ENCODE measurements around the gene SP3. TPM values are rescaled to one million over a fixed set of nuclear protein-coding genes. Genes with fewer than 3 reads are reported as not detected.

SP3 gene
- total and polyA plus RNA-seq, 5 experiments from 2014 or later = 51.4 to 141 (median 67.9) TPM

GRCh38 chr2:173962031-173962430 lies 3.1 kb downstream of the SP3 start:
- POLR2A ChIA-PET = interaction anchor here (0.6 kb wide), 2 partner anchors 62 to 1192 kb away, joined by 4 read pairs; no protein-coding TSS in a partner anchor
- ATAC-seq = no peak

GRCh38 chr2:173961346-173961705 lies 3.8 kb downstream of the SP3 start:
- ATAC-seq = no peak
- H3K27me3 Mint-ChIP-seq = no peaks in the 10 kb centered on the region
- peak overlapping the region in 7 of 10 donors; percentile 3 to 99 (median 77) for H3K27ac Mint-ChIP-seq
- no peak for DNase-seq
- H3K4me3 Mint-ChIP-seq = peak overlapping the region; percentile 19 to 98 (median 60)
- peaks cover 6 to 36% (median 12%) of the 10 kb centered on the region in 3 donors for H3K36me3 Mint-ChIP-seq
- H3K9me3 Mint-ChIP-seq = no peaks in the 10 kb centered on the region
- POLR2A ChIA-PET = interaction anchor here (0.6 kb wide), 2 partner anchors 78 to 1193 kb away, joined by 3 to 4 read pairs; no protein-coding TSS in a partner anchor
- peaks cover 31 to 69% (median 60%) of the 10 kb centered on the region in 4 donors for H3K4me1 Mint-ChIP-seq

More at GRCh38 chr2:173962031-173962430, 3.1 kb downstream of the SP3 start:
- Mint-ChIP-seq H3K9me3 (no peaks in the 10 kb centered on the region), H3K27ac (peak overlapping the region; percentile 48 to 99 (median 96)), H3K4me3 (peak overlapping the region; percentile 89 to 99 (median 94)), H3K27me3 (no peaks in the 10 kb centered on the region), H3K4me1 (peaks cover 31 to 66% (median 57%) of the 10 kb centered on the region in 4 donors), H3K36me3 (peaks cover 6 to 32% (median 12%) of the 10 kb centered on the region in 3 donors)
- DNase-seq = no peak

DNA sequence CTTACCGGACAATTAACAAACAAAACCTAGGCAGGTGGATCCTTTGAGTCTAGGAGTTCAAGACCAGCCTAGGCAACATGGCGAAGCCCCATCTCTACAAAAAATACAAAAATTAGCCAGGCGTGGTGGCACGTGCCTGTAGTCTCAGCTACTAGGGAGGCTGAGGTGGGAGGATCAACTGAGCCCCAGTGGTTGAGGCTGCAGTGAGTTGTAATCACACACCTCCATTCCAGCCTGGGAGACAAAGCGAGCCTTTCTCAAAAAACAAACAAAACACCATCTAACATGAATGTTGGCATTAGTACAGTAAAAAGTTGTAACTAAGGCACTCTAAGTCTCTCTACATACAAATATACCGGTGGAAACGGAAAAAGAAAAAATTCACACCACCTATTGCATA lies 5.3 kb downstream of the SP3 start:
- ATAC-seq (no peak), DNase-seq (no peak)
- H3K4me1 Mint-ChIP-seq = peaks cover 40 to 77% (median 68%) of the 10 kb centered on the region in 4 donors
- POLR2A ChIA-PET = no interaction called here
- H3K9me3 Mint-ChIP-seq = no peaks in the 10 kb centered on the region
- peaks cover 20 to 50% (median 23%) of the 10 kb centered on the region in 3 donors for H3K36me3 Mint-ChIP-seq
- no peaks in the 10 kb centered on the region for H3K27me3 Mint-ChIP-seq
- H3K27ac Mint-ChIP-seq = peak overlapping the region in 9 of 10 donors; percentile 4 to 96 (median 67)
- H3K4me3 Mint-ChIP-seq = peak overlapping the region; percentile 51 to 98 (median 72)

DNA sequence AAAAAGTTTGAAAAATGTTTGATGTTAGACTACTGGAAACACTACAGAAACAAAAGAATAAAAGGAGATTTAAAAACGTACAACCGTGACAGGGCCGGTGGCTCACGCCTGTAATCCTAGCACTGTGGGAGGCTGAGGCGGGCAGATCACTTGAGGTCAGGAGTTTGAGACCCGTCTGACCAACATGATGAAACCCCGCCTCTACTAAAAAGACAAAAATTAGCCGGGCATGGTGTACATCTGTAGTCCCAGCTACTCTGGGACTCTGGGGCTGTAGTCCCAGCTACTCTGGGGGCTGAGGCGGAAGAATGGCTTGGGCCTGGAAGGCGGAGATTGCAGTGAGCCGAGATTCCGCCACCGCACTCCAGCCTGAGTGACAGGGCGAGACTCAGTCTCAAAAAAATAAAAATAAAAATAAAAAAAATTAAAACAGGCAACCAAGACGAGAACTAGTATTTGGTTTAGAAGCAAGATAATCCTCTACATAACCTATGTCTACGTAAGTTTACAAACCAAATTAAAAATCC lies 5.8 kb downstream of the SP3 start:
- Mint-ChIP-seq H3K4me3 (peak overlapping the region; percentile 55 to 98 (median 83)), H3K27me3 (no peaks in the 10 kb centered on the region), H3K27ac (peak overlapping the region; percentile 53 to 96 (median 78)), H3K9me3 (no peaks in the 10 kb centered on the region), H3K4me1 (peaks cover 40 to 82% (median 72%) of the 10 kb centered on the region in 4 donors), H3K36me3 (peaks cover 20 to 55% (median 27%) of the 10 kb centered on the region in 3 donors)
- POLR2A ChIA-PET = no interaction called here
- DNase-seq (peak in 1 of 10 donors; percentile 3), ATAC-seq (no peak)

- Mint-ChIP-seq H3K27ac (peak overlapping the region in 5 of 10 donors; percentile 17 to 96 (median 66)), H3K36me3 (peaks cover 17 to 66% (median 33%) of the 10 kb centered on the region in 3 donors), H3K9me3 (no peaks in the 10 kb centered on the region), H3K4me1 (peaks cover 43 to 93% (median 81%) of the 10 kb centered on the region in 4 donors), H3K4me3 (peak overlapping the region in 9 of 10 donors; percentile 60 to 98 (median 75)), H3K27me3 (no peaks in the 10 kb centered on the region)
- POLR2A ChIA-PET = no interaction called here
- ATAC-seq (no peak), DNase-seq (no peak)
Observed at GRCh38 chr2:173958198-173958846, 6.9 kb downstream of the SP3 start.

GRCh38 chr2:173957517-173957916 lies 7.7 kb downstream of the SP3 start:
- peak overlapping the region in 9 of 10 donors; percentile 44 to 74 (median 63) for H3K4me3 Mint-ChIP-seq
- H3K27ac Mint-ChIP-seq = peak overlapping the region in 3 of 10 donors; percentile 1 to 49 (median 31)
- no peak for DNase-seq
- H3K36me3 Mint-ChIP-seq = peaks cover 21 to 74% (median 41%) of the 10 kb centered on the region in 3 donors
- no peak for ATAC-seq
- H3K4me1 Mint-ChIP-seq = peaks cover 46 to 95% (median 84%) of the 10 kb centered on the region in 4 donors
- POLR2A ChIA-PET = no interaction called here
- no peaks in the 10 kb centered on the region for H3K9me3 Mint-ChIP-seq
- H3K27me3 Mint-ChIP-seq = no peaks in the 10 kb centered on the region

GRCh38 chr2:173956454-173956853 lies 8.7 kb downstream of the SP3 start:
- Mint-ChIP-seq H3K9me3 (no peaks in the 10 kb centered on the region), H3K4me3 (peak overlapping the region in 9 of 10 donors; percentile 40 to 74 (median 63)), H3K4me1 (peaks cover 48 to 95% (median 86%) of the 10 kb centered on the region in 4 donors), H3K36me3 (peaks cover 22 to 81% (median 47%) of the 10 kb centered on the region in 3 donors), H3K27me3 (no peaks in the 10 kb centered on the region), H3K27ac (peak overlapping the region in 2 of 10 donors; percentile 33 to 49)
- ATAC-seq (no peak), DNase-seq (no peak)
- POLR2A ChIA-PET = no interaction called here

GRCh38 chr2:173955867-173956266 lies 9.3 kb downstream of the SP3 start:
- Mint-ChIP-seq H3K4me3 (peak overlapping the region in 7 of 10 donors; percentile 40 to 71 (median 60)), H3K4me1 (peaks cover 46 to 96% (median 87%) of the 10 kb centered on the region in 4 donors), H3K36me3 (peaks cover 22 to 82% (median 43%) of the 10 kb centered on the region in 3 donors), H3K9me3 (no peaks in the 10 kb centered on the region), H3K27ac (peak overlapping the region in 5 of 10 donors; percentile 6 to 54 (median 33)), H3K27me3 (no peaks in the 10 kb centered on the region)
- DNase-seq (no peak), ATAC-seq (no peak)
- POLR2A ChIA-PET = interaction anchor here (1.0 kb wide), 1 partner anchor 84 kb away, joined by 4 read pairs; no protein-coding TSS in a partner anchor

DNA sequence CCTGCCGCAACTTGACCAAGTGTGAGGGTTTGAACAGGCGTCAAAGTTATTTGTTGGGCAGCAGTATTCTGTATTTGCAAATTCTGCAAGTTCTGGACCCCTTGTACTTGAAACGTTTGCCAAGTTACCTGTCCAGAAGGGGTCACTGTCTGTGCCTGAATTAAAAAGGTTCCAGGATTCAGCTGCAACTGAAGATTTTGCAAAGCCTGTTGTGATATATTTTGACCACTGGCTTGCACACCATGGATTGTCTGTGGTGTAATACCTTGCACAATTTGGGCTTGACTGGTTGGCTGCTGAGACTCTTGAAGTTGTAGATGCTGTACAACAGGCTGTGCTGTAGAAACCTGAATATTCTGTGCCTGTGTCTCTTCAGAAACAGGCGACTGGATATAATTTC lies 10.2 kb downstream of the SP3 start:
- peak overlapping the region in 9 of 10 donors; percentile 43 to 71 (median 60) for H3K4me3 Mint-ChIP-seq
- H3K9me3 Mint-ChIP-seq = no peaks in the 10 kb centered on the region
- peaks cover 42 to 98% (median 88%) of the 10 kb centered on the region in 4 donors for H3K4me1 Mint-ChIP-seq
- H3K36me3 Mint-ChIP-seq = peaks cover 22 to 83% (median 43%) of the 10 kb centered on the region in 3 donors
- H3K27me3 Mint-ChIP-seq = no peaks in the 10 kb centered on the region
- POLR2A ChIA-PET = interaction anchor here (1.0 to 1.4 kb wide), 2 partner anchors 9 to 85 kb away, joined by 4 to 8 read pairs; no protein-coding TSS in a partner anchor
- DNase-seq = no peak
- peak overlapping the region in 4 of 10 donors; percentile 4 to 58 (median 42) for H3K27ac Mint-ChIP-seq
- ATAC-seq = peak in 1 of 2 donors; percentile 31

- H3K4me3 Mint-ChIP-seq = peak overlapping the region in 9 of 10 donors; percentile 40 to 72 (median 58)
Observed at GRCh38 chr2:173953047-173953424, 12.1 kb downstream of the SP3 start.

GRCh38 chr2:173952267-173953046 lies 12.7 kb downstream of the SP3 start:
- Mint-ChIP-seq H3K9me3 (no peaks in the 10 kb centered on the region), H3K27ac (peak overlapping the region in 1 of 10 donors; percentile 21), H3K4me3 (peak overlapping the region in 9 of 10 donors; percentile 52 to 72 (median 60)), H3K36me3 (peaks cover 22 to 82% (median 43%) of the 10 kb centered on the region in 3 donors), H3K27me3 (no peaks in the 10 kb centered on the region), H3K4me1 (peaks cover 44 to 98% (median 91%) of the 10 kb centered on the region in 4 donors)
- DNase-seq (no peak), ATAC-seq (no peak)
- POLR2A ChIA-PET = no interaction called here

More at GRCh38 chr2:173953047-173953424, 12.1 kb downstream of the SP3 start:
- Mint-ChIP-seq H3K27ac (peak overlapping the region in 2 of 10 donors; percentile 21 to 43), H3K9me3 (no peaks in the 10 kb centered on the region), H3K36me3 (peaks cover 22 to 78% (median 43%) of the 10 kb centered on the region in 3 donors), H3K27me3 (no peaks in the 10 kb centered on the region), H3K4me1 (peaks cover 41 to 98% (median 88%) of the 10 kb centered on the region in 4 donors)
- no peak for DNase-seq
- POLR2A ChIA-PET = no interaction called here
- ATAC-seq = no peak

GRCh38 chr2:173948842-173949241 lies 16.3 kb downstream of the SP3 start:
- DNase-seq (no peak), ATAC-seq (no peak)
- H3K36me3 Mint-ChIP-seq = peaks cover 14 to 61% (median 22%) of the 10 kb centered on the region in 3 donors
- peak overlapping the region in 1 of 10 donors; percentile 0 for H3K27ac Mint-ChIP-seq
- no peaks in the 10 kb centered on the region for H3K9me3 Mint-ChIP-seq
- H3K4me1 Mint-ChIP-seq = peaks cover 40 to 95% (median 80%) of the 10 kb centered on the region in 4 donors
- peak overlapping the region in 8 of 10 donors; percentile 19 to 72 (median 46) for H3K4me3 Mint-ChIP-seq
- POLR2A ChIA-PET = no interaction called here
- H3K27me3 Mint-ChIP-seq = no peaks in the 10 kb centered on the region
